Right renal cortex interstitium (tissue), 3 donors: Measurements from ENCODE around the gene BOK. TPM values are rescaled to one million over a fixed set of nuclear protein-coding genes. Genes with fewer than 3 reads are reported as not detected.
"Not testable (repeated sequence)": the region's sequence is repeated elsewhere in the genome, so short reads cannot be mapped to it uniquely, and the experiment has no call there.

ENCODE experiments used
- DNase-seq, 3 donors: peaks; one replicate each; pipeline ENCODE4 v3.0.0-alpha.2; 2013; ENCODE audit warnings: low read depth in 3 of 3, low spot score in 2 of 3
- polyA plus RNA-seq, 3 donors: library from polyadenylated mRNA; unstranded; fragments of 120-200 nt; gene quantifications; one replicate each; pipeline ENCODE4 v1.2.1, GENCODE V29; 2013; ENCODE audit not compliant: insufficient read length in 3 of 3

The BOK gene
- polyA plus RNA-seq, 3 donors = 15.9 to 20.4 (median 20.0) TPM

- no peak for DNase-seq
These were observed 3.8 kb upstream of the BOK start for GRCh38 chr2:241554610-241555322.

DNA sequence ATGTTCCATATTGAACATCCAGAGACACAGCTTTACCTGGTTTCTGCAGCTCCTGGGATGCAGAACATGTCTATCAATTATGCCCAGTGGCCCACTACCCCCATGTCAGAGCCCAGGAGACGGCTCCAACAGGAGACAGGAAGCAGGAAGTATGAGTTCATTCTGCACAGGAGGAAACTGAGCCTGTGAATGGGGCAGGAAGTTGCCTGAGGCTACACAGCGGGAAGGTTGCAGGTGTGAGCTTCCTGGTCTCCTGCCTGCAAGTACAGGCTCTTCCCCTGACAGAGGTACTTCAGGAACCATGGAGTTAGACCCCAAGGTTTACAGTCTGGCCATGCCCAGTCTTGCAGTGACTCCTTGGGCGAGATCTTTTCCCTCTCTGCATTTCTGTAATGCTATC lies 2.8 kb upstream of the BOK start:
- DNase-seq = no peak

DNA sequence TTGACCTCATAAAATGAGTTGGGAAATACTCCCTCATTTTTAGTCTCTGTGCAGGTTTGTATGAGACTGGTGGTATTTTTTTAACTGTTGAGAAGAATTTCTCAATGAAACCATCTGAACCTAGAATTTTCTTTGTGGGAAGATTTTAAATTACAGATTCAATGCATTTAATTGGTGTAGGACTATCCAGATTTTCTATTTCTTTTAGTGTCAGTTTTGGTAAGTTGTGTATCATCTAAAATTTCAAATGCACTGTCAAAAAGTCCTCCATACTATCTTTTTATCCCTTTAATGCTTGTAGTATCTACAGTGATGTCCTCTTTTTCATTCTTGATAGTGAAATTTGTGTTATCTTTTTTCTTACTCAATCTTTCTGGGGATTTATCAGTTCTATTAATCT lies 1.8 kb upstream of the BOK start:
- DNase-seq = no peak

- DNase-seq = no peak
These were observed 997 bp downstream of the BOK start for GRCh38 chr2:241559323-241560161.

- DNase-seq = no peak
These were observed 1.8 kb downstream of the BOK start for GRCh38 chr2:241560162-241560882.

DNA sequence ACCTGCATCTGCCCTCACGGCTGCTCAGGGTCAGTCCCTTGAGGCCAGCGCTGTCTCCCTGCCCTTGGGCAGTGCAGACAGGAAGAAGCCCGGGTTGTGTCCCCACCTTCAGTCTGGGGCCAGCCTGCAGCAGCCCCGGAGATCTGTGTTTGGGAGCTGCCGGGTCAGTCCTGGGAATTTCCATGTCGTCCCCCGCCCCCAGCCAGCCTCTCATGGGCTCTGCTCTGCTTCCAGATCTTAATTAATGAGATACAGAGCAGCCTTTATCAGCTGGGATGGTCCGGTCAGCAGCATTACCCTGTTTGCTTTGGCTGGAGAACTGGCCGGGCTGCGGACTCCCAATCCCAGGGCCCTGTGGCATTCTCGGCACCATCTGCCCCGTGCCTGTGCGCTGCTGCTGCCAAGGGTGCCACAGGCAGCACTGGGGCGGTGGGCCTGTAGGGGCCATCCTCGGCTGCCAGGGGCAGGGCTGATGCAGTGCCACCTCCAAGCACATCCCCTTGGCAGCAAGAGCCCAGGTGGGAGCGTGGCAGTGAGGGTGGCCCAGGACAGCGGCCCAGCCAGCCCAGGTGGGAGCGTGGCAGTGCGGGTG lies 2.4 kb downstream of the BOK start:
- no peak for DNase-seq

DNA sequence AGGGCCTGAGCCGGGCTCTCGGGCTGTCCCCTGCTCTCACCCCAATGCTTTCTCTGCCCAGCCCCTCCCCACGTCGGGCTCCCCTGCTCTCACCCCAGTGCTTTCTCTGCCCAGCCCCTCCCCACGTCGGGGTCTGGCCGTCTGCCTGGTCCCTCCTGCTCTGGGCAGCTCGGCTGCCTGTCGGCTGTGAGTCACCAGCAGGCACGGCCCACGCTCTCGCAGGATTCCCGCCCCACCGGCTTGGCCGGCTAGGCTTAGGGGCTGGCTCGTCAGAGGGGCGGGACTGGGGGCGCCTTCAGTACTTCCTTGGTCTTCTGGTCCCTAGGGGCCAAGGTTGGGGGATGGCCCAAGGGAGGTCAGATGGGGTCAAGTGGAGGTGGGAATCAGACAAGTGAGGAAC lies 3.3 kb downstream of the BOK start:
- DNase-seq = no peak

- DNase-seq = no peak
These were observed 3.8 kb downstream of the BOK start for GRCh38 chr2:241562269-241562891.

- DNase-seq = no peak
These were observed 4.5 kb downstream of the BOK start for GRCh38 chr2:241563031-241563507.

DNA sequence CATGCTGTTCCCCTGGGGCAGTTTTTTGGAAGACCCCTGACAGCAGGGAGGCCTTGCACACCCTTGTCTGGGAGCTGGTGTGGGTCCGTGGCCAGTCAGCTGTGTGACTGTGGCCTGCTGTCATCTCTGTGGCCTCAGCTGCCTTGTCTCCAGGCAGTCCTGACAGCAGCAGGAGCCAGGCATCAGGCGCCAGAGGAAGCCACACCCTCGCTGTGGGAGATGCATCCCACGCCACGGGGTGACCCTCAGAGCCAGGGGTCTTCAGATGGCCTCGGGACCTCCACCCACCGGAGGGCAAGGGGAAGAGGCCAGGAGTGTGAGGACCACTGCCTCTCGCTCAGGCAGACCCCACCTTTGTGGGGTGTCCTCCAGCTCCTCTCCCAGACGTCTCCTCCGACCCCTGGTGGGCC lies 5.0 kb downstream of the BOK start:
- DNase-seq = no peak

- DNase-seq = no peak
These were observed 5.5 kb downstream of the BOK start for GRCh38 chr2:241563981-241564595.

DNA sequence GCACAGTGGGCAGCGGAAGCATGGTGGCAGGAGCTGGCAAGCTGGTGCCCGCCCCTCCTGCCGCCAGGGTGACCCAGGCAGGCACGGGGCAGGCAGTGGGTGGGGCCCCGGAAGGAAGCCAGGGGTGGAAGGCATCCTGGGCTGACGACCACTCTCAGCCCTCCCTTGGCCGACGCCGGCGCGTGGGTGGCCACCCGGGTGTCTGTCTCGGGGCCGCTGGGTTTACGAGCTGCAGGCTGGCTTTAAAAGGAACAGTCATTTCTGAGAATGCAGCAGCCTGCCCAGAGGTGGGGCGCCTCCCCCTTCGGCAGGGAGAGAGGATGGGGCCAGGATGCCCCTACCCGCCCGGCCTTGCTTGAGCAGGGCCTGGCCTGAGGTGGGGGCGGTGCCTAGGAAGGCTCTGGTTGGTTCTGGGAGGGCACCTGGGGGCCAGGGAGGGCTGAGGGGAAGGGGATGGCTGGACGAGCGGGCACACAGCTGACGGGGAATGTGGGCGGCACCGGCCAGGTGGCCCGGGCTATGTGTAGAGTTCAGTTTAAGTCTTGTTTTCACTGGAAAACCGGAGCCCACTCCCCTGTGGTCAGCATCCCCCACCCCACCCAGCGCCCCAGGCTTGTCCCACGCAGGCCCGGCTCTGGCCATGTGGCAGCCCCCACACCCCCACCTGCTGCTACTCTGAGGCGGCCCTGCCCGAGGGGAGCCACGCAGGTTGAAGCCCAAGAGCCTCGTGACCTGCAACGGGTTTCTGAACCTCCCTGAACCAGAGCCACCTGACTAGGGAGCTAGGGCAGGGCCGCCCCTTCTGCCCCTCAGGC lies 6.3 kb downstream of the BOK start:
- DNase-seq = no peak

DNA sequence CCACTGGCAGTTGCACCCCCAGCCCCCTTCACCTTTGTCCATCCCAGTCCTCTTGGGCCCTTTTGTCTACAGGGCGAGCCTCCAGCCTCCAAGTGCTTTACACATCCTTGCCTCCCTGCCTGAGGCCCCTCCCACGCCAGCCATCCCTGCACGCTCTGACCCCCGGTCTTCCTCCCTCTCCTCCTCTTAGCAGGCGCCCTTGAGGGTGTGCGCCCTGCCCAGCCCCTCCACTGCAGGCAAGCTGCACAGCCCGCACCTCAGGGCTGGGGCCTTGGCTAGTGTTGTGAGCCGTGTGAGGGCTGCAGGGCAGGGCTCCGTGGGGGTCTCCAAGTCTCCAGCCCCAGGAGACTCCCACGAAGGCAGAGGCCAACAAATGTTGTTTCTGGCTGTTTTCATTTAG lies 6.9 kb downstream of the BOK start:
- DNase-seq = no peak

DNA sequence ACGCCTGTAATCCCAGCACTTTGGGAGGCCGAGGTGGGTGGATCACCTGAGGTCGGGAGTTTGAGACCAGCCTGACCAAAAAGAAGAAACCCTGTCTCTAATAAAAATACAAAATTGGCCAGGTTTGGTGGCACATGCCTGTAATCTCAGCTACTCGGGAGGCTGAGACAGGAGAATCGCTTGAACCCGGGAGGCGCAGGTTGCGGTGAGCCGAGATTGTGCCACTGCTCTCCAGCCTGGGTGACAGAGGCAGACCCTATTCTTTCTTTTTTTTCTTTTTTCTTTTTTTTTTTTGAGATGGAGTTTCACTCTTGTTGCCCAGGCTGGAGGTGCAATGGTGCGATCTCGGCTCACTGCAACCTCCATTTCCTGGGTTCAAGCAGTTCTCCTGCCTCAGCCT lies 7.5 kb downstream of the BOK start:
- not testable (repeated sequence) for DNase-seq

- DNase-seq = no peak
These were observed 7.9 kb downstream of the BOK start for GRCh38 chr2:241566468-241566867.

GRCh38 chr2:241567266-241567665 lies 8.7 kb downstream of the BOK start:
- not testable (repeated sequence) for DNase-seq

DNA sequence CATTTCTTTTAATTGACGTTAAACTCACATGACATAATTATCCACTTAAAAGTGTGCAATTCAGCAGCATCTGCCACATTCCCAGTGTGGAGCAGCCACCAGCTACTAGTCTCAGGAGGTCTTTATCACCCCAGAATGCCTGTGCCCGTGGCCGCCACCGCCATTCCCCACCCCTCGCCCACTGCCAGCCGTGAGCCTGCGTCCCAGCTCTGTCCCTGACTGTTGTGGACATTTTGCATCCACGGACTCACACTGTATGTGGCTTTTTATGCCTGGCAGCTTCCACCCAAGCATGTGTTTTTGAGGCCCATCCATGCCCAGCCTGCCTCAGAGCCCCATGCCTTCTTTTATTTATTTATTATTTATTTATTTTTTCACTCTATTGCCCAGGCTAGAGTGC lies 9.2 kb downstream of the BOK start:
- no peak for DNase-seq

DNA sequence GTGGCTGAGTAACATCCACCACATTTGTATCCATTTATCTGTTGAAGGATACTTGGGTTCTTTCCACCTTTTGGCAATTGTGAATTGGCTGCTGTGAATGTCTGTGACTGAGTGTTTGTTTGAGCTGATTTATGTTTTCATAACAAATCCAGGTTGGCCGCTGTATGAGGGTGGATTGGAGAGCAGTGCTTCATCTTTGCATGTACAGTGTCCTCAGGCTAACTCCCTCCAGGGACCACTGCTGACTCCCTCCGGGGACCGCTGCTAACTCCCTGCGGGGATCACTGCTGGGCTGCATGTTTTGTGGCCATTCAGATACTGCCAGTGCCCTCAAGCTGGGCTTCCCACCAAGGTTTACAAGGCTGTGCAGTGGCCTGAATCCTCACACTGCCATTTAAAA lies 10.2 kb downstream of the BOK start:
- DNase-seq = no peak

- no peak for DNase-seq
These were observed 11.3 kb downstream of the BOK start for GRCh38 chr2:241569831-241570281.
